Hepatocyte (in vitro differentiated cells): ENCODE measurements around the gene LBHD1.

Experiments used
- CTCF ChIP-seq: fragments of 200-600 bp; sonication (generic); IDR thresholded peaks from 2 replicates; pipeline ENCODE4 v1.5.1; 2016; ENCODE audit warnings: antibody characterized with exemption, mild to moderate bottlenecking; ENCODE audit not compliant: poor library complexity
- EZH2phosphoT487 ChIP-seq: fragments of 200-600 bp; sonication (generic); IDR thresholded peaks from one replicate; pipeline ENCODE4 v1.6.1; 2018; ENCODE audit warnings: antibody characterized with exemption, mild to moderate bottlenecking, low read depth, moderate library complexity; ENCODE audit not compliant: unreplicated experiment, severe bottlenecking

GRCh38 chr11:62664405-62665074 lies 7.5 kb downstream of the LBHD1 start:
- TF ChIP-seq EZH2phosphoT487: no peak
- no peak for TF ChIP-seq CTCF
